Right kidney (tissue), 1 donor: ENCODE data around the gene SMAD2.

Experiments used
- DNase-seq: peaks from one replicate; pipeline ENCODE4 v3.0.0-alpha.2; 2016

SMAD2 gene

DNA sequence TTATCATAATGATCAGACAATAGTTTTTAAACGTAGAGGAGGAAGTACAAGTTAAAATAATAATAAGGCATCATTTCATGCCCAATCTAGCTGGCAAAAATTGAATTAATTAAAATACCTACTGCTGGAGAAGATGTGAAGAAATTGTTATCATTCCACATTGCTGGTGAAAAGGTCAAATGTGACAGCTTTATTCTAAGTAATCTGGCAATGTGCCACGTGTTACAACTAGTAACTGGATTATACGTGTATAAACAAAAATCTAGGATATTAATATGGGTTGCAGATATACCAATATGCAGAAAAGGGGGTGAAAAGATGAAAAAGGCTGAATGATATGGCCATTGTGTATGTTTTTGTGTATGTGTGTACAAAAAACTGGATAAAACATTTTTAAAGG, 32.4 kb downstream of the SMAD2 start:
- no peak for DNase-seq

DNA sequence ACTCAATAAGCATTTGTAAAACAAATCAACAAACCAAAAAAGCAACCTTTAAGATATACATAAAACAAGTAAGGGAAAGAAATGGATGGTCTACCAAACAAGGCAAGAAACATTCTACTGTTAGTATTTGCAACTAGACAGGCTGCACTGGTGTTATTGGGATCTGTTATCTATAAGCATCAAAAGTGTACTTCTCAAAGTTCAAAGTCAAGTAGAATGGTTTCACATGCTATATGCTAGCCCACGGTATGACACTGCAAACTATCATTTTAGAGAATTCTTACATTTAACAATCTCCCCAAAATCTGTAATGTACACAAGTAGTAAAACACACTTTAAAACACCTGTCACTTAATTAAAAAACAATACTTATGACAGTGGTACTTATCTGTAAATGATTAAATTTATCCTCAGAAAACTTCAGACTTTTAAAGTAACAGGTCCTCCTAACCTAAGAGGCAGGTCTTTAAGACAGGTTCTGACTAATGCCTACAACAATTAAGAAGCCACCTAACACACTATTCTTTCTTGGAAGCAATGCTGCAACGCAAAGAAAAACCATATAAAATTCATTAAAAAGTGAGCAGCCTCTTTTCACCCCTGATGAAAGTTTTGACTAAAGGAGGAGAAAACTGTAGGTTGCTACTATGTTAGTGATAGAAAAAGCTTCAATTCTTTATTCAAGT, 34.8 kb downstream of the SMAD2 start:
- DNase-seq, result no peak

DNA sequence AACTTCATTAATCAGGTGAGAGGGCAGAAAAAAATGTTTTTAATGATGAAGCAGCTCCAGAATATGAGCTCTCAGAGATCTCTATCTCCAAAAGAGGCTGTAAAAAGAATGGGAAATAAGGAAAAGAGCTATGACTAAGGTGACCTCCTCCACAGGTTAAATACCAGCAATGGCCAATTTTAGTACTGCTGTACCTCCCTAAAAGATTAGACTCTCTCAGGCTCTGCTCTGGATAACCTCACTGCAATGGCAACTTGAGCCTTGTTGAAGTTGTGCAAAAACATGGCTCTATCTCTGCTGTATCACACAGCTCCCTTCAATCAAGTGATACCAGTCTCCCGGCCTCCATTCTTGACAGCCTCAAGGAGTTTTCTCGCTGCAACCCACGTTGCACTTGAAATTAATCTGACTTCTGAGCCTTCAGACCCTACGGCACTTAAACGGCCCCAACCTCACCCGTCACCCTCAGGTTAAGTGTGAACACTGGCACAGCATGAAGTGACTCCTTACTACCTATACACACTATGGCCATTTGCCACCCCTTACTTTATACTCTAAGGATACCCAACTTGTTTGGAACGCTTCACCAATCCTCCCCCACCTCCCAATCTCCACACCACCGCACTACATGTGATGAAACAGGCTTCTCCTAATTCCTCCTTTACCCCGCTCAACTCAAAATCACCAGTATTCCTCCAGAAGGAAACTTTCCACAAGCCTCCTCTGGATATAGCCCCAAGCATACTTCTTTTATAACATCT, 36.3 kb downstream of the SMAD2 start:
- peak; percentile 9 for DNase-seq

DNA sequence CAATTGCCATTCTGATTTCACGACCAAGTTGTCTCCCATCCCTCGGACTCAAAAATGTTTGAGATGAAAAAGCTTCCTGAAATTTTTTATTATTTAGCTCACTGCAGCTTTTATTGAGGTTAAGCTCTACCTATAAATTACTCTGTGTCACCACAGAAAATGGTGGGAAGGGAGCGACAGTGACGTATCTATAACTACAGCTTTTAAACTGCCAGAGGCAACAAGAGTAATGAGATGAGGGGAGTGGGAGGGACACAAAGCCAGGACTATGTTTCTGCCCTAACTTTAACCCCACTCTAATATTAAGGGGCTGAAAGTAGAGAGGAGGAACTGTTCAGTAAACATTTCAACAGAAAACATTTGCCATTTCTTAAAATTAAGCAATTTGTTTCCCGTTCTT, 37.4 kb downstream of the SMAD2 start:
- DNase-seq, result peak; percentile 35

DNA sequence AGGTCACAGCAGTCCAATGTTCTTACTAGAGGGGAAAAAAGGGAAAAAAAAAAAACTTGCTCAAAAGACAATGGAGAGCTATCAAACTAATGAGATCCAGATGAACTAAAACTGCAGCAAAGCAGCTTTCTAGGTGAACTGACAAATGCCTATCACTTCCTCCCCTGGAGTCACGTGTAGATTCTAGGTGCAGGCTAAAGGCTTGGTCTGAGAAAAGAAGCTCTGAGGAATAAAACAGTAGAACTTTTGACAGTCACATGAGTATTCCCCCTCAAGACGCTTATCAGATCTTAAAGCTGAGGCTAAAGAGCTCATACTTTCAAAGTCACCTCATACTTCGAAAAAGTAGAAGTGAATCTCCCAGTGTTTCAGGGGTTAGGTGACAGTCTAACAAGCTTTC, 42.3 kb downstream of the SMAD2 start:
- no peak for DNase-seq

DNA sequence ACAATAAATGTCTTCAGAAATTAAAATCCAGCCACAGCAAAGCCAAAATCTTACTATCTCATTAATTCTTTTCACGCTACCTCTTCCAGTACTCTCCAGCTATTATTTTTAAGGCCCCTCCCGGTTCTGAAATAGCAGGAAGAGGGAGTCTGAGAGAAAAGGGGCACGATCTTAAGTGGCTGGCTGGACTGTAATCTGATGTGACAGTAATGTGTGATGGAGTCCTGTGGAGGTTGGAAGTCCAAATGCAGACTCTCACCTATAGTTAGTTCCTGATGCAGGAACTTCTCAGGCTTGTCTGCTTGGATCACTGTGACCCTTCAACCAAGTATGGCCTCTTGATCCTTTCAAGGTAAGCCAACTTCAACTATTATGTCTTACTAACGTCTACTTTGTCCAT, 43.2 kb downstream of the SMAD2 start:
- no peak for DNase-seq

DNA sequence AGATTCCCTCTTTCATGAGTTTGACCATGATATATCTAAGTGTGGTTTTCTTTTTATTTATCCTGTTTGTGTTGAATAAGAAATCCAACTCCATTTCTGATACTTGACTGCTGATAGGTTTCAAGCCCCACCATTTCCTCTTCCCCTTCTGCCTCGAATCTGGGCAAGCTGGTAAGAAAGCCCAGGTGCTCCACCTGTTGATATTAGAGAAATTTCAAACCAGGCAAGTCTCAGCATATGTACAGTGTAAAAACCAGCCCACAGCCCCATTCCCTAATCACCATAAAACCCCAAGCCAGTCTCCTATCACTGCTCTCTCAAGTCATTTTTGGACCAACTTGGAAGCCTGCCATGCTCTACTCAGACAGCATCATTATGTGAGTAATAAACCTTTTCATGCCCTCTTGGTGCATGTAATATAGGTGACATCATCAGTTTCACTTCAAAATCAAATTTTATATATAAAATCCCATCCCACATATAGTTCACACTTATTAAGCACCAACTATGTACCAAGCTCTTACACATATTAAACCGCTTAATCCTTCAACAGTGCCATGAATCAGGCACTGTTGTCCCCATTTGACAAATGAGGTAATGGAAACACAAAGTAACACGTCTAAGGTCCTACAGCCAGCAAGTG, 46.6 kb downstream of the SMAD2 start:
- no peak for DNase-seq

DNA sequence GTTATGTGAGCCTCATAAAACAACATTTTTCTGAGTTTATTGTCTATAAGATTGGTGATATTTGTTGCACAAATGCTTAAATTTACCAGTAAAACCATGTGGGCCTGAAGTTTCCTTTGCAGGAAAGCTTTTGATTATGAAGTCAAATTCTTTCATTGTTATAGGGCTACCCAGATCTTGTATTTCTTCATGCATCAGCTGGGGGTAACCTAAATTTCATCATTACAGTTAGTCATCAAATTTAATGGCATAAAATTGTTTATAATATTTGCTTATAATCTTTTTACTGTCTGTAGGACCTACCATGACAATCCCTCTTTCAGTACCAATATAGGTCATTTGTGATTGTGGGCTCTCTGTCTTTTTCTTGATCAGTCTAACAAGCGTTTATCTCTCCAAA, 47.8 kb downstream of the SMAD2 start:
- DNase-seq, result no peak

DNA sequence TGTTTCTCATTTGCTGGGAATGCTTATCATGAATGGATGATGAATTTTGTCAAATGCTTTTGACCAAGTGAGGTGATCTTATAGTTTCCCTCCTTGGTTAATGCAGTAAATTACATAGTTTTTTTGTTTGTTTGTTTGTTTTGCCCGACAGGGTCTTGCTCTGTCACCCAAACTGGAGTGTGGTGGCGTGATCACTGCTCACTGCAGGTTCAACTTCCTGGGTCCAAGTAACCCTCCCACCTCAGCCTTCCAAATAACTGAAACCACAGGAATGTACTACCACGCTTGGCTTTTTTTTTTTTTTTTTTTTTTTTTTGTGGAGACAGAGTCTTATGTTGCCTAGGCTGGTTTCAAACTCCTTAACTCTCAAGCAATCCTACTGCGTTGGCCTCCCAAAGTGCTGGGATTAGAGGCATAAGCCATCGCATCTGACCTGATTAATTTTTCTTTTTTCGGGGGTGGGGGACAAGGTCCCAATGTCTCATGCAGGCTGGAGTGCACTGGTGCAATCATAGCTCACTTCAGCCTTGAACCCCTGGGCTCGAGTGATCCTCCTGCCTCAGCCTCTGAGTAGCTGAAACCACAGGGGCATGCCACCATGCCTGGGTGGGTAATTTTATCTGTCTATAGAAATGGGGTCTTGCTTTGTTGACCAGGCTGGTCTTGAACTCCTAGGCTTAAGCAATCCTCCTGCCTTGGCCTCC, 48.6 kb downstream of the SMAD2 start:
- DNase-seq, result no peak

DNA sequence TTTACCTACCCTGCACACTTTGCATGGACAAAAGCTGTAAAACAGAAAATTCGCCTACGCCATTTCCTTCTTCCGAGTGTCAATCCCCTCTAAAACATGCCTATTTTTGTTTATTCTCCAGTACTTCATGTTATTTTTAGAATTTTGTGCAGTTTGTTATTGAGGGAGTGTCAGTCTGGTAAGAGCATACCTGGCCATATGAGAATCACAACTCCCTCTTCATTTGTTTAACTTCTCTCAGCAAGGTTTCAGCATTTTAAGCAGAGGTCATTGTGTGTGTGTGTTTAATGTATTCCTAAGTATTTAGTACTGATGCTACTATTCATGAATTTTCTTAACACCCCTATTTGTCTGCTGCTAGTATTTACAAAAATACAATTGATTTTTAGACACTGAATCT, 49.4 kb downstream of the SMAD2 start:
- DNase-seq, result no peak

DNA sequence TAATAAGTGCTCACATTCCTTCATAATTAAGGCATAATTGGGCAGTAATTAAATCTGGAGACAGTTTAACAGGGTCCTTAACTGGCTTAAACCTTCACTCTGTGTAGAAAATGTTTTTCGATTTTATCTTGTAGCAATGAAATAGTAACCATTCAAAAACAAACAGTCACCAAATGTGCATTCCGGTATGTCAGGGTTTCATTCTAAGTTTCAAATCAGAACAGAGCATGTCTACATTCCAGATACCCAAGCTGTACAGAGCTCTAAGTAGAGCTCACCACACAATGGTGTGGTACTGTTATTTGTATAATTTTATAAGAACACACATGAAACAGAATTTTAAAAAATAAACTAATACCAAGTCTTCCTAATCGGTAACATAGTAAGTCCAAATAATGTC, 52.6 kb downstream of the SMAD2 start:
- DNase-seq, result no peak

DNA sequence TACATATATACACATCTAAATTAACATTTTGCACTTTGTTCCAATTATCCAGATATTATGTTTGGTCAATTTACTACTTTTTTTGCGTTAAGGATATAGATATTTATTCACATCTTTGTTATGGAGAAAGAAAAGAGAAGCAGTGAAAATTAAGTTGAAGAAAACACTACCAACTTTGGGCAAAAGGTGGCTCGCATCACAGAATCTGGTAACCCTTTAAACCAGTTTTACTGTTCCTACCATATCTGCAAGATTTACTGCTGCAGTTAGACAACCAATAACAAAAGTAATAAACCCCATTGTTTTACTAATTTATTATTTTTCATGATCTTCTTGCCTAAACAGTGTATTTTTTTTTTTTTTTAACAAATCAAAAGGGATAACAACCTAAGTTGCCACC, 53.6 kb downstream of the SMAD2 start:
- DNase-seq, result no peak

DNA sequence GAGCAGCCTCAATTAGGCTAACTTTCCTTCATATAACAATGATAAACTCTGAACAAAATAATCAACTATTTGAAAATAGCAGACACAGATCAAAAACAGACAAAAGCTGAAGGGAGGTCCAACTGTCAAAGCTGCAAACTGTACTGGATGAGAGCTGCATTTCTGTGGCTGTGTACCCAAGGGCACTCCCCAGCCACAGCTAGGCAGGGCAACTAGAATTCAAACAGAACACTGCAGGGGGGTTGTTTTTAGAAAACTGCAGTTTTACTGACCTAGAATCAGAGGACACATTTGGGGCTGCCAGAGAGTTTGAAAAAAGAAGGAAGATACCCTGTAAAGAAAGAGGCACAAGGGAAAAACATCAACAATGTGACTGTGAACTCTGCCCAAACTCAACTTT, 56.8 kb downstream of the SMAD2 start:
- no peak for DNase-seq

DNA sequence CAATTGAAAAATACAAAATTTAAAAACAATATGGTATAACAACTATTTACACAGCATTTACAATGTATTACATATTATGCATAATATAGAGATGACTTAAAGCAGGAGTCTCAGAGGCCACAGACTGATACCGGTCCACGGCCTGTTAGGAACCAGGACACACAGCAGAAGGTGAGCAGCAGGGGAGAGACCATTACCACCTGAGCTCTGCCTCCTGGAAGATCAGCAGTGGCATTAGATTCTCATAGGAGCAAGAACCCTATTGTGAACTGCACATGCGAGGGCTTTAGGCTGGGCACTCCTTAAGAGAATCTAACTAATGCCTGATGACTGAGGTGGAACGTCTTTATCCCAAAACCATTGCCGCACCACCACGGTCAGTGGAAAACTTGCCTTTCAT, 58.0 kb downstream of the SMAD2 start:
- no peak for DNase-seq

DNA sequence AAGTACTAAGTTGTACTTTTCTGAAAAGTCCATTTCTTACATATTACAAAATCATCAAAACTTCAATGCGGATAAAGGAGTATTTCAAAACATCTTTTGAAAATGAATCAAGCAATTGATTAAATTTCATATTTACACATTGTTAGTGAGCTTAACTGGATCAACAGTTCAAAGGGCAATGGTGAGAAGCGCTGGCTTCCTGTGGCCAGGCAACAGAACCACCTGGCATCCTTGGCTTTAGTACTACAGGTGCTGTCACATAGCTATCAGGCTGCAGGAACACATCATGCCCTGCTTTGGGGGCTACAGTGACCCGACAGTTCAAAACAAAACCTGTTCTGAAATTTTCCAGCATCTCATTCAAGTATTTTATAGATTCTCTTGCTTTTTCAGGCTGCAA, 59.2 kb downstream of the SMAD2 start:
- DNase-seq, result no peak

DNA sequence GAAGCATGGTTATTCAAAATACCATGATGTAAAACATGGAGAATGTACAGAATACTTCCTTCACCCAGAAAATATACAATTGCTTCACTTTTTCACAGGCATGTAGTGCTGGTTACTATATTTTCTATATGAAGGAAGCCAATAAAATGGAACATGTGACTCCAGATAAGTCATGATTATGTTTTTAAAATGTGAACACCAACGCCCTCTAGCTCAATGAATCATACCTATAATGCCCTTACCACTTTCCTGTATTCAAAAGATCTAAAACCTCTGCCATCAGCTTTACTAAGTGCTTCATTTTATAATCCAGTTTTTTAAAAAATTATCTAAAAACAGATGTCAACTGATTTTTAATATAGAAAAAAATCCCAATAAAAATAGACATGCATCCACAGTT, 59.9 kb downstream of the SMAD2 start:
- DNase-seq, result no peak

DNA sequence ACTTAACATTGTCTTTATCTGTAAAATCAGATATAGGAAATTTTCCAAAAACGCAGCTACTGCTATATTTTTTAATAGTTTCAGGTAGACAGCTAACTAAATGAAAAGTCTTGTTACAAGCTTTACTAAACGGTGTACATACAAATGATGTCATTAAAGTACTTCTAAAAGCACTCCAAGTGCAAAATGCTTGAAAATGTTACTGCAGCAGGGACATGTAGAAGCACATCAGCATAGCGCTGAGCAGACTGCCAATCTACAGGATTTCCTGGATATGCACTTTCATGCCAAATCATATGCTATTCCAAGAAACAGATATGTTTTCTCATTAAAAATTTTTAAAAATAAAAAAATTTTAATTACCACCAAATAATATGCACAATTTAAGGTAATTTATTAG, 61.7 kb downstream of the SMAD2 start:
- DNase-seq, result no peak

DNA sequence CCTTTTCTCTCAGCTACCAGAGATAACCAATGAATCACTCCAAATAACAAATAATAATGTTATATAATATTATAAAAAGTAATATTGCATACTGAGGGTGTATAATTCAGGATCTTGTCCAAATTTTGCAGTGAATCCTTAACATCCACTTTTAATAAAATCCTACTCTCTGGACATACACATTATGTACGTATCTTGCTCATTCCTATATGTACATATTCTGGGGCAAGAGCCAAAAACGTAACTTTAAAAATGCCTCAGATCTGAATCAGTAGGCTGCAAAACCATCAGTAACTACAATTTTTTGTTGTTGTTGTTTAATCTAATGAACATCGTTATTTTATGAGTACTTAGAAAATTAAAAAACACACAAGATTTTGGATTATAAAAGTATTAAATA, 65.3 kb downstream of the SMAD2 start:
- DNase-seq, result no peak

DNA sequence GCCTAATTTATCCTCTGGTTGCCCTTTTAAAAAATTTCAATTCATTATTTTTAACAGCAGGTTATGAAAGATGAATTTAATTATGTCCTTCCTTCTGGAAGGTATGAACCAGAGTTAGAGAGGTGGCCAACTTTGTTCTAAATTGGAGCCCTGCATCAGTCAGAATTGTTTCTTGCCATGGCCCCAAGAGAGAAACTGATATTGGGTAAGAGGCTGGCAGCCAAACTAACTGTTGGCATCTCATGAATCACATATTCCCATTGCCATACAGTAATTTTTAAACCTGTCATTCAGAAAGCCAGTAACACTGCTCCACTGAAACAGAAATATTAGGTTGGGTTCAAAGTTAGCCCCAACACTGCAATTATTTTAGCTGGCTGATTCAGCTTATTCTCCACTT, 67.4 kb downstream of the SMAD2 start:
- DNase-seq, result no peak

DNA sequence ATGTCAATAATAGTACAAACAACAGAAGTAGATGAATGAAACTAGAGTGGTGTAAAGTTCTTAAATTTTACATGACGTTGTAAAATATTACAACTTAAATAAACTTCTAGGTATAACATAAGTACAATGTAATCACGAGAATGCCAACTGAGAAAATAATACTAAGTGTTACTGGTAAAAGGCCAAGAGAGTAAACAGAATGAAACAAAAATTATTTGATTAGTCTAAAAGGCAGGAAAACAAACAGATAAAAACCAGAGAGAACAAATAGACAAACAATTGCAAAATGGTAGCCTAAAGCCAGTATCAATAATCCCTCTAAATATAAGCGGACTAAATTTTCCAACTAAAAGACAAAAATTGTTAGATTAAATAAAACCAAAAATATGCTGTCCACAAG, 71.9 kb downstream of the SMAD2 start:
- no peak for DNase-seq

DNA sequence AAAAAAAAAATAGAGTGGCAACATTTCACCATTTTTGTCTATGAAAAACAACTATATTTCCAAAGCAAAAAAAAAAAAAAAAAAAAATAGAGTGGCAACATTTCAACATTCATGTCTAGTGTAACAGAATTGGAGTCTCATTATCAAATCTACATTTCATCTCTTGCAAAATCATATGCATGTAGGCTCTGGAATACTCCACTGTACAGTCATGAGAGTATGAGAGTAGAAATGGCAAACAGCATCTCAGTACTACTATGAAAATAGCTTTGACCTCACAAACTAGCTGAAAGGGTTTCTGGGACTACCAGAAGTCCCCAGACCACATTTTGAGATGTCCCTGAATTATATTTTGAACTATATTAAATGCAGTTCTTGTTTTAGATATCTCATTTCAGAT, 82.8 kb downstream of the SMAD2 start:
- no peak for DNase-seq

DNA sequence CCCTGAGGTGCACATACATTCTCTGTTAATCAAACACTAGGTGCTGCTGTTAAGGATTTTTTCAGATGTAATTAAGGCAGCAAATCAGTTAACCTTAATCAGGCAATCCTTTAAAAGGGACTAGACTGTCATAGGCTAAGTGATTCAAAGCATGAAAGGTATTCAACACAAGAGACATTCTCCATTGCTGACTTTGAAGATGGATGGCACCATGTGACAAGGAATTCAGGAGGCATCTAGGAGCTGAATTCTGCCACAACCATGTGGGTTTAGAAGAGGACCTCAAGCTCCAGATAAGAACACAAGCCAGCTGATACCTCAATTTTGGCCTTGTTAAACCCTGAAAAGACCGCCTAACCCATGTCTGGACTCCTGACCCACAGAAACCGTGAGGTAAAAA, 84.0 kb downstream of the SMAD2 start:
- no peak for DNase-seq

DNA sequence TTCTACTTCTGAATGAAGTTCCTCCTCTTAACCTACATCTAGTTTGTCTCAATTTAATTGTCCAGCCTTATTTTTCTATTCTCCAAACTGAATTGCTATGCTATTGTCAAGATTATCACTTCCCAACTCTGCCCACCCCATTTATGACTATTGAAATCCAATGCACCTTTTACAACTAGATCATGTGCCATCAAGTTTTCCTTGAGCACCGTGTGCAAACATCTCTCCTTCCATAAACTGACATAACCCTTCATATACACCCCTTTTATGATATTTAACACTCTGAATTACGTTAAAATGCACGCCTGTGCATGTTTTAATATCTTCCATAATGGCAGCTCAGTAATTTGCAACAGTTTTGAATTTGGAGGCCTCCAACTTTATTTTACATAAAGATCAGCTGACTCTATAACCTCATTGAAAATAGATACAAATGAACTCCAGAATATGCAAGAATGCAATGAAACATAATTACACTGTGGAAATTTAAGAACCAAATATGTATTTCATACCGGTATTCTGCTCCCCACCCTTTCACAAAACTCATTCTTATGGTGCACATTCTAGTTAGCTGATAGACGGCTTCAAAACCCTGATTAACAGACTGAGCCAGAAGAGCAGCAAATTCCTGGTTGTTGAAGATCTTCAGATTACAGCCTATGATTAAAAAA, 85.5 kb downstream of the SMAD2 start:
- DNase-seq, result no peak
